Stimulated activated CD4-positive, alpha-beta T cell treated with anti-CD3 and anti-CD28 coated beads, Interleukin-12 subunit alpha, Interleukin-12 subunit beta, amount 100 ng/mL, for 24 hours (primary cell): ENCODE measurements around the gene NTM.

Source experiments
- DNase-seq, 2 experiments: peaks; one replicate each; pipeline ENCODE4 v3.0.0-alpha.2; 2020; ENCODE audit warnings: low read depth in 2 of 2

Gene NTM

DNA sequence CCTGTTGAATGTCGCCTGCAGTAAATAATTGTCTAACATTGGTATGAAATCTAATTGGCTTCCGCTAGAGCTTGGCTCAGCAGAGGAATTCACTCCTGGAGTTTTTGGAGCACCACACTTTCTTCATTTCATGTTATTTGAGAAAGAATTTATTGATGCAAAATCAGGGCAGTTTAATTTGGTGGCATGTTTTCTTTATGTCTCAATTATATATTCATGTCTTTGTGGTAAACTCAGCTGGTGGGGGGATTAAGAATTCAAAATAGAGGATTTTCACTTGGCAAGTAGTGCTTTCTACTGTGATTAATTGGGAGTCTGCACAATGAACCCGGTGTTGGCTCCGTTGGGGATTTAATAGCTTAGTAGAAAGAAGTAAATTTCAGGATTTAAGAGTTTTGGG, 784.4 kb downstream of the NTM start:
- no peak for DNase-seq

DNA sequence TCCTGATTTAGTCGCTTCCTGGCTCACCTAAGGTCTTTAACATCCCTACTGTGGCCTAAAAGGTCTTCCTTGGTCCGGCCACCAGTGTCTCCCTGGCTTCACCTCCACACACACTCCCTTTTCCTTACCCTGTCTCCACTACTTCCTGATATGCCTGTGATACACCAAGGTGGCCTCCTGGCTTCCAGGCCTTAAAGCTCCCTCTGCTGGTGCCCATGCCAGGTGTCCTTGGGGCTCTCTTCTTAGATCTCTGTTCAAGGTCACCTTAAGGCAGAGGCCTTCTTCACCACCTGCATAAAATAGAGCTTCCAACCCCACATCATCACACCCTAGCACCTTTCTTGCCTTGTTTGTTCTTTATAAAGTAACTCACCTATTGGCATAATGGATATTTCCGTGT, 787.7 kb downstream of the NTM start:
- DNase-seq = no peak

DNA sequence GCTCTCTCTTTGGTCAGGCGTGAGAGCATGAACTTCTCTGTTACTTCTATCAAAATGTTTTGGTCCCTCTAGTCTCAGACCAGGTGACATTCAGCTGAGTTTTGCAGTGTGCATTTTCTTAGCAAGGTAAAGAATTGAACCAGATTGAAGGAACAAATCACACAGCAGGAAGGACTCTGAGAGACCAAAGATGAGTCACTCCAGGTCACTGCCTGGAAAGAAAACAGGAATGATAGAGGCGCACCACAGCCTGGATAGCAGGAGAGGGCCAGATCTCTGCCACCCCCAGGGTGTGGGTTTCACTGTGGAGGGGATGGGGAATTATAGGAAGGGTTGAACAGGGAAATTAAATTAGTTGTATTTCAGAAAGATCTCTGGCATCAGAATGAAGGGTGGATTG, 788.3 kb downstream of the NTM start:
- no peak for DNase-seq

DNA sequence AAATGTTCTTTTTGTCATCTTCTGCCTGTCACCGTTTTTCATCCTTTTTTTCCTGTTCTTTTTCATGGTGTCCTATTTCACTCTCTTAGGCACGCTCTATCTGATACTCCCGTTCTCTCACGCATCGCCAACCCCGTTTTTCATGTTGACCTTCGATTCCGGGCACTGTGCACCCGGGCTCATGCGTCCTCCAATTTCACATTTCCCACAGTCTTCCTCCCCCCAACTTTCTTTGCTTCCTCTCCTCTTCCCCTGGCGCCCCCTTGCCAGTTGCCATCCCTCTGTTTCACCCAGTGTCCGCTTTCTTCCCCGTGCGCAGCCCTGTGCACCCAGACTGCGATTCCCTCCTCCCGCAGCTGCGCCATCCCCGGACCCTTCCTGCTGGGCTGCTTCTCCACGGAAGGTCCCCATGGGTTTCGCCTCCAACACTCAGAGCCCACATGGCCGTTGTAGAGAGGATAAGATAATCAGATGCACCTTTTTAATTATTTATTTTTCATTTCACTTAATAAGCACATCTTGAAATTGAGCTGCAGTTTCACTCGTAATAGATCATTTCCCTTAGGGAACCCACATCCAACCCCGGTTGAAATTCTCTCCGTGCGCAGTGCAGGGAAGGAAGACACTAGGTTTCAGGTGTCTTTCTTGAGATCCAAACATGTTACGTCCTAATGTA, 791.1 kb downstream of the NTM start:
- no peak for DNase-seq

DNA sequence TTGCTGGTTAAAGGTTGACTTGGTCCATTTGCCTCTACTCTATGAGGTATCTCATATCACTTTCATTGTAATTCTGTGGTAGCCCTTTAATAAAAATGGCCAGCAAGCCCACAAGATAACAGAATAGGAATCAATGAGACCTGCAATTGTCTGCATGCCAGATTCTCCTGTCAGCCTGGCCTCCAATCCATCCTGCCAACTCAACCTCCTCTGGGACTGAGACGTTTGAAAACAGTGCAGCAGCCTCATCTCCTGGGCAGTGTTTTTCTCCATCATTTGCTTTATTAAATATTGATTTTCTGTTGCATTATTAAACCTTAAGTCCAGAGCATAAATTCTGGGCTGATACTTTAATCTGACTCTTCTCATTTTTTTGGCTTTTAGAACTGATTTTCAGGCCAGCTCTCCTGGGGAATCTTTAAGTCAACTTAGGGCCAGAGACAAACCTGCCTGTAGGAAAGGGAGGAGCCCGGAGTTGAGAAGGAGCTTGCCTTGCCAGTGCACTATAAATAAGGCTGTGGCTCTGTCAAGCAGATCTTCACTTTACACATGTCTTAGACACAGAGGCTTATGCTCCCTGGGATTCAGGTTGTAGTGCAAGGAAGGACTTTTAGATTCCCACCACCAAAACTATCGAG, 798.0 kb downstream of the NTM start:
- no peak for DNase-seq

DNA sequence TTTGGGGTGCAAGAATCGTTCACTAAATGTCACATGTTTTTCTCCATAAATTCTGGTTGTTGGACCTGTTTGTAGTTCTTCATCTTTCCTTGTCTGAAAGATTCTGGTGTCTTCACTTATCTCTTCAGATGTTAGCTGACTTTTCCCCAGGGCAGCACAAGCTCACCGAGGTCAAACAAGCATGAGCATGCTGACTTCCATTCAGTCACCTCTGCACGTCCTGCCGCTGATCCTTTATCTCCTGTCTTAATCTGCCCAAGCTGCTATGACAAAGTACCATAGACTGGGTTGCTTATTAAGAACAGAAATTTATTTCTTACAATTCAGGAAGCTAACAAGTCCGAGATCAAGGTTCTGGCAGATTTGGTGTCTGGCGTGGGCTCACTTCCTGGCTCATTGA, 800.6 kb downstream of the NTM start:
- DNase-seq = no peak

DNA sequence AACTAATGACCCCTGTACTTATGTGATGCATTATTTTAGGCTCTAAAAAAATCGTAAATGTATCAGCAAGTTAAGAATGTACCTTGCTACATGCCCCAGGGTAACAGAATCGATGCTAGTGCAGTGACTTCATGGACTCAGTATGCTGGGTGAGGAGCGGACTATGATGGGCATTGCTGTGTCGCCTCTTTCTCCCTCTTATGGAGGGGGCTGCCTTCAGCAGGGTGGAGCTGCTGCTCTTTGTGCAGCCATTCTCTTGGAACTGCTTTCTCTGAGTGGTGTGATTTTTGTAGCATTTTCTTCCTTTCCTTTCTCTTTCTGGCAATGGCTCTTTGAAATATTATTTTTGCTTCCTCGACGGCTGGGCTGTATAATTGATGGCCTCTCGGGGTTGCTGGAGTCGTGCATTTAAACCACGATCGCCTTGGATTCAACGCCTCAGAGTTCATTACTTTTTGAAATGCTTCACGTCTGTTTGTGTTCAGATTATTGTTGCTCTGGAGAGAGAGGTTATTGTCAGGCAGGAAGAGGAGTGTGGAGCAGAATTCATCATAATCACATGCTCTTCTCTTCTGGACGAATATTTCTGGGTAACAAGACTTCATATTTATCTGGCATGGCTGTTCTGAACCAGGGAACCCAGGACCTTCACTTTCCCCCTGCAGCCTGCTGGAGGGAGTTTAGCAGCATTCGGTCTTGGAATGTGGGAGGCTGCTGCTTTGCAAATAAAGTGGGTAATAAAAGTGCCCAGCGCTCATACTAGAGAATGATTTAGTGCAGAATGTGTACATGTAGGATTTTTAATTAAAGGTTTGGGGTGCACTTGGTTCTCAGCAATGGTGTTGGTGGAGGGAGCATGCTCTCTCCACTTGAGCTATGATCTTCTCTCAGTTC, 804.2 kb downstream of the NTM start:
- DNase-seq = no peak

DNA sequence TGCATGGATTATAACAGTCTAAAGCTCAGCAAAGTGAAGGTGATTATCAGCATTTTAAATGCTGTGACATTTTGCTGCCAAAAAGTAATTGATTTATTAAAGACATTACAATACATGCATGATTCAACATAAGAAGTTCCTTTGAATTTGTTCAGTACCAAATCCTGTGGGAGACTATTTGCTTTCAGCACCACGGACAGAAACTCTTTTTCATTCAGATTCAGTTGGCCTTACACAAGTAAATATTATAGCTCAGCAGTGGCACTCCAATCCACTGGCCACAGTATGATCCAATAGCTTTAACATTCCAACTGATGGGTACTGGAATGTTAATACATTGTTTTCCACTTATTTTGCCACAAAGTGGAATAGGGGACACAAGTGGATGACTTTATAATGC, 806.7 kb downstream of the NTM start:
- no peak for DNase-seq

DNA sequence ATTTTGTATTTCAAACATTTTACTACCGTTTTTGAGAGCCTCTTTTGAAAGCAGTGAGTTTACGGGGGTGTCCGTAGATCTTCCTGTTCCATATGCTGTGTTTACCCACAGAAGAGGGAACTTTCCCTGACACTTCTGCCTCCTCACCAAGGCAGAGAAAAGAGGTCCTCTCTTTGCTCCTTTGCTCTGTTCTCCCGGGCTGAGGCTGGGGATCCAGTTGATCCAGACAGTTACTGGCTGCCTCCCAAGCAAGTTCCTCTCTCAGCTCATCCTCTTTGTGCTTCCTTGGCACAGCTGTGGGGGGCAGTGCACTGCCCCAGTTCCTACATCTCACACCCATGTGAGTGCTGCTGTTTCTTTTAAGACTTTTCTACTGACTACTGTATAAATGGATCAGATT, 813.7 kb downstream of the NTM start:
- DNase-seq = no peak

DNA sequence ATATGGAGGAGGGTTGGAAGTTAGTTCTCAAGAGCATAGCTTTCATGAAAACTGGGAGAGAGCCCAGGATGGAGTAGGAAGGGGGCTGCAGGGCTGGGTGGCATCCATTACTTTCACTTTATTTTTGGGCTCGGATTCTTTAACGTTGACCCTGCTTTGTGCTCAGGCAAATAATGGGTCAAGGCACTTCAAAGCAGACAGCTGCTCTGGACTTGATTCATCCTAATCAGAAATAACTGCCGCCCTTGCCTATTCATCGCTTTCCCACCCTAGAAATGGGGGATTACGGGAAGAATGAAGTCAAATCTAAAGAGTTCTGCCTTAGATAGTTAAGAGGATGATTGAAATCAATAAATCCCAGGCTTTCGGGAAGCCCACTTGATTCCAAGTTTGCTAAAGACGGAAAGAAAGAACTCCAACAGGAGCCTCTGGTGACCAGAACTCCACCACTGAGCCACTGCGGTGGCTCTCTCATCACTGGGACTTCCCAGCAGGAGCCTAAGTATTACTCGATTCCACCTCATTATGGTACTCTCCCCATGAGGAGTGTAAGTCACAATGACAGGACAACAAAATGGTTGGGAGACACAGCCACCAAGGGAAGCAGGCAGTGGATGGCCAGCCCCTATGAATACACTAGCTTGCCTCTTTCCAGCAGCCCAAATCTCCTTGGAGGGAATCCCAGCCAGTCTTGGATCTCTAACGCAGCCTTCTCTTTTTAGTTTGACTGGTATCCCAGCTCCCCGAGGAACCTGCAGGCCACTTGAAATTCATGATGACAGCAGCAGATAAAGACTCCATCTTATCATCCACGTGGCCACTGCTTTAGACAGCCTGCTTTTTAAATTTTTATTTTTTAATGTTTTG, 815.5 kb downstream of the NTM start:
- DNase-seq = no peak

DNA sequence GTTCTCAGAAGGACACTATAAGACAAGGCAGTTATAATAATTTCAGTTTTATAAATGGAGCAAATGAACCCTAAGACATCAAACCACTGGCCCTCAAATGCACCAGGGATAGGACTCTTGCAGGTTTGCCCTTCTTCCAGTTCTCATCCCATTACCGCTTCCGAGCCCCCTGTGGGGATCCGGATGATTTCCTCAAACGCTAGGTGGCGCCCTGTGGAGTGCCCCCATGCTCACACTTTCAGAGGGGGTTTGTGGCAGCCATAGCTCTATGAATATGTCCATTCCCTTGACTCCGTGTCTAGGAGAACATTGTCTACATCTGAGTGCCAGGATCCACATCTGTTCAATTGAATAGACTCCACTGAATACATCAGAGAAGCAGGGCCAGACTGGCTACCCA, 816.3 kb downstream of the NTM start:
- DNase-seq = no peak

DNA sequence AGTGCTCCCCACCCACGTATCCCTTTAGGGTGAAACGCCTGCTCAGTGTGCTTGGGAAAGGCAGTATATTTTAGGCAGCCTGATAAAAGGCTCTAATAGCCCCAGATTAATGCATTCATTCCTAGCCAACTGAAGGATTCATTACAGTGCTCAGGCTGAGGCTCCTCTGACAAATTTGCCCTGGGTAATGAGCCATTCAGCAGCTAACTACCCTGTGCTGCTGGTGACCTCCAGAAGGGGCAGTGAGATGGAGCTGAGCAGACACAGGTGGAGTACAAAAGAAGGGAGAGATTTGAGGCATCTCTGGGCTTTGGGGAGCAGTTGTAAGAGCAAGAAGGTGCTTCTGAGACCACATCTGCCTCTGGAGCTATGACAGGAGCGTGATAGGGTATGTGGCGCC, 817.0 kb downstream of the NTM start:
- DNase-seq = no peak

DNA sequence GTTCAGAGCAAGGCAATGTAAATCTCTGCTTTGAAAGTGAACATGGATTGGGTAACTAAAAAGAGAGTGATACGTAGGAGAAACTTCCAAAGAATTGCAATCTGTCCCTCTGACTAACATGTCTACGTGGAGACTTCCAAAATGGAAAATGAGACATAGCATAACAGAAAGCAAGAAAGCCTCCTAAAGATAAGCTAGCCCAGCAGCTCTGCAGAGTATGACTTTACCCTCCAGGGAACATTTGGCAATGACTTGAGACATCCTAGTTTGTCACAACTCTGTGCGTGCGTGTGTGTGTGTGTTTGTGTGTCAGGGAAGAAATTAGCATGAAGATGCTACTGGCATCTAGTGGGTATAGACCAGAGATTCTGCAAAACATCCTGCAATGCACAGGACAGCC, 817.4 kb downstream of the NTM start:
- no peak for DNase-seq

DNA sequence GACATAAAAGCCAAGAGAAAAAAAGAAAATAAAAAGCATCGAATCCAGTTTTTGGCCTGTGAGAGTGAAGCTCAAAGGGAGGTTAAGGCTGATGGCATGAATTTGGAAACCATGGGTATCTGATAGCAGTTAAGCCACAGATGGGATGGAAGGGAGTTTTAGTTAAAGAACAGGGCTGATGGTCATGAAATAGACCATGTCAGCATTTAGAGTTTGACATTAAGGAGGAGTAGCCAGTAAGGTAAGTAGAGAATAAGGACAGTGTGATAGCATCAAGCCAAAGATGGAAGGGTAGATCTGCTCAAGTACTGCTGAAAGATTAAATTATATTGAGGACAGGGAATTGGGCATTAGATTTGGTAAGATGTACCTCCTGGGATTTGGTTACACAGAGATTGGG, 826.5 kb downstream of the NTM start:
- DNase-seq = no peak

DNA sequence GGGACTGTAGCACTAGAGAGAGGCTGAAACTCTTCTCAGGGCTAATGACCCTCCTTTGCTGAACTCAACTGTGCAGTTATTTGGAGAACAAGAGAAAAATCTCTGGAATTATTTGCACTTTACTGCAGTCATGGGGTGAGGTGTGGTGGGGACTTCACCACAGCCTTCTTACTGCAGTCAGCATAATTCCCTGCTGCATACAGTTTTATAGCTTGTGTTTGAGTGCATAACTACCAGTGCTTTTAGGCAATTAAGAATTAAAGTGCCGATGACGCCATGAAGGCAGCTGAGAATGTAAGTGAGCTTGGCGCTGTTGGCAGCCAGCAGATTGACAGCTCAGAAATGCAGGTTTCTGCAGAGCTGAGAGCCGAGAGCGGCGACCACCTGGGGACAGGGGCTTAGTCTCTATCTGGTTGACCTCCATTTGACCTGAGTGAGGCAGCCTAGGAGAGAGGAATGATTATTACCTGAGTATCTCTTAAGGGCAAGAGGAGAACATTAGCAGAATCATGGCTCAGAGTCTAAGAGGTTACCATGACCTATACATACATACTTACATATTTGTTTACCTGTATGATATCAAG, 830.0 kb downstream of the NTM start:
- DNase-seq = no peak

DNA sequence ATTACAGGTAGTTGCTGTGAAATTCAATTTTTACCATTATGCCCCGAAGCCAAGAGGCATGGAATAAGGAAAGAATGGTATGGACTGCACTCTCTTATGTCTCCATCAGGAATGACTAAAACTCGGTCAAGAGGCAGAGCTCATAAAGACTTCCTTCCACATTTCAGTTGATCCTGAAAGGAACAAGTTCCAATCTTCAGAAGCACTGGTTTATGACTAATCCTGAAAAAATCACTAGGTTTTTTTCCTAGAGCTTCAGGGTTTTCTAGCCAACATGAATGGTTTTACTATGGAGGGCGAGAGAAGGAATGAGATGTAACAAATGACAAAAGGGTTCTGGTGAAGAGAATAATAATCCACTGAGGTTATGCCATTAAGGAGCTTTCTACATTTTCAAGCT, 832.2 kb downstream of the NTM start:
- no peak for DNase-seq

DNA sequence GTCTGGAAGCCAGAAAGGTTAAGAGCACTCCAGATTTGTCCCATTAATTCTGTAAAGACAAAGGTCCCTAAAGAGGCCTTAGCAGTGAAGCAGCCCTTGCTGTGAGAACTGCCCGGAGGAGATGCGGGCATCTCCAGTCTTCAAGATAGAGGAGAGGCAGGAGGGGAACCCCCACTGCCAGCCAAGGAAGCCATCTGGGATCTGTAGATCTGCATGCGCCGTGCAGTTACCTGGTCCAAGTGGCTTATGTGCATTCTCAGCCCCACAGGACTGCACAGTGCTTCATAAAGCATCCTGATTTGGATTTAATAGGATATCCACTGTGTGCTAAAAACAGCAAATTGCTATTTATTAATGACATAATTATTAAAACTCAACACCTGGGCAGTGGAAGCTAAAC, 834.6 kb downstream of the NTM start:
- no peak for DNase-seq

DNA sequence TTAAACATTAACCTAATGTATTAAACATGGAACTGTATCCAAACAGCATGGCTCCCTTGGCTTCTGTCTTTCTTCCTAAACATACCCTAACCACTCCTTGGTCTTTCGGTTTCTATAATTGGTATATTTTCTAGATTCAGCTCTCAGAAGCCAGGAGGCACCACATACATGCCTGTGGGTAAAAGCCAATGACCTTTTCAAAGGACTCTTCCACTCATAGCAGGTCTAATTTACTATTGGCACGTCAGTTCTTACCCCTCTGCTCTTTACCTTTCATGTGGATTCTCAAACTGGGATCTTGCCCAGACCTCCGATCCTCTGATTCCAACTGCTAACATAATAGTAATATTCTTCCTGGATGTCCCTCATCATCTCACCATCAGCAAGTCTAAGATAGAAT, 835.1 kb downstream of the NTM start:
- no peak for DNase-seq

DNA sequence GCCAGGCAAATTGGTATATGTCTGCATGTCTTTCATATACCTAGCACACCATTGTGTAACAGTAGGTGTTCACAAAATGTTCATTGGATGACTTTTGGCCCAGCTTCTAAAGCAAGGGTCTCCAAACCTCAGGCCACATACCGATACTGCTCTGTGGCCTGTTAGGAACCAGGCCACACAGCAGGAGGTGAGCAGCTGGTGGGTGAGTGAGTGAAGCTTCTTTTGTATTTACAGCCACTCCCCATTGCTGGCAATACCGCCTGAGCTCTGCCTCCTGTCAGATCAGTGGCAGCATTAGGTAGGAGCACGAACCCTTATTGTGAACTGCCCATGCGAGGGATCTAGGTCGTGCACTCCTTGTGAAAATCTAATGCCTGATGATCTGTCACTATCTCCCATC, 836.6 kb downstream of the NTM start:
- DNase-seq = no peak

DNA sequence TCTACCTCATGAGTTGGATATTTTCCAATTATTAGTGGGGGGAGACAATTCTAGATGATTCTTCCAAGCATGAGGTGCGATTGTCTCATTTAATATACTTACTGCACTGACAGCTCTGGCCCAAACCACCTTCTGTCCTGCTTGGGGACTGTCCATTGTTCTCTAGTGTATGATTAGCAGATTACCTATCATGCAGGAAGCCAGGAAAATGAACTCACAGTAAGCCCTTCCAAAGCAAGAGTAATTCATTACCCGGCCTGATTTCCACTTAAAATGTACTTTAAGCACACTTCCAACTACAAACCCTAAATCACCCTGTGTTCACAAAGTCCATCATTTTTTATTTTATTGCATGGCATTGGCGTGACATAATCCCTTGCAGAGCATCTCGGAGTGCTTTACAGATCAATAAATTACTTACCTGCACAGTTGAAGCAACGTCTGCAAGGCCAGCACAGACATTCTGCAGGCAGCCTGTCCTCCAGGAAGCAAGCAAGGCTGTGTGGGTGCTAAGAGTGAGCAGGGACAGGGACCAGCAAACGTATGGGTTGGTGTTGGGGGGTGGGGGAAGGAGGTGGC, 838.2 kb downstream of the NTM start:
- DNase-seq = no peak

DNA sequence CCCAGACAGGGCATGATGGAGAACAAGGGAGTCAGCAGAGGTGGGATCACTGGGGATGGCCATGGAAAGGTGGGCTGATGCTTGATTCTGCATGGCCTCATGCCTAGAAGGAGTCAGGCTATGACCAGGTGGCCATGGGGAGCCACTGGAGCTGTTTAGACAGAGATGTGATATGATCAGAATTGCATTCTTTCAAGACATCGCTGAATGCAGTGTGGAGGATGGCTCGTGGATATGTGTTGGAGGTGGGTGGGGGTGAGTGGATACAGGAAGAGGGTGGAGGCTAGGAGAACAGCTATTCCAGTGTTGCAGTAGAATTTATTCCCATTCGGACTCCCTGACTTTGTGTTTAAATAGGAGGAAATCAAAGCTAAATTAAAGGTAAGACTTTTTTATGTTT, 841.1 kb downstream of the NTM start:
- DNase-seq = no peak
